Liver (tissue), 9 donors: ENCODE measurements around the gene PAK2. TPM values are rescaled to one million over a fixed set of nuclear protein-coding genes. Genes with fewer than 3 reads are reported as not detected.

Experiments used
- DNase-seq: peaks from one replicate; pipeline ENCODE4 v3.0.0-alpha.2; 2017; ENCODE audit warnings: low spot score
- H3K27ac ChIP-seq, 2 donors: one replicate each; pipeline ENCODE4 v1.7.0; 2013; ENCODE audit warnings: inconsistent platforms in 2 of 2, low read length in 2 of 2, control low read depth in 1 of 2, low read depth in 1 of 2, mild to moderate bottlenecking in 1 of 2
- H3K27me3 ChIP-seq, 4 donors: one replicate each; pipeline versions ENCODE4 v1.6.1 to v1.7.0; 2013; ENCODE audit warnings: low read length in 3 of 4, inconsistent platforms in 1 of 4, mild to moderate bottlenecking in 1 of 4, moderate library complexity in 1 of 4; ENCODE audit not compliant: control insufficient read depth in 4 of 4, insufficient read depth in 4 of 4
- H3K36me3 ChIP-seq, 4 donors: one replicate each; pipeline versions ENCODE4 v1.6.1 to v1.7.0; 2013; ENCODE audit warnings: low read length in 3 of 4, mild to moderate bottlenecking in 3 of 4, low read depth in 1 of 4, moderate library complexity in 1 of 4; ENCODE audit not compliant: control insufficient read depth in 4 of 4, insufficient read depth in 3 of 4
- H3K4me1 ChIP-seq, 4 donors: one replicate each; pipeline versions ENCODE4 v1.6.1 to v1.7.0; 2013; ENCODE audit warnings: low read length in 3 of 4, mild to moderate bottlenecking in 3 of 4, moderate library complexity in 1 of 4; ENCODE audit not compliant: control insufficient read depth in 4 of 4, insufficient read depth in 4 of 4
- H3K4me3 ChIP-seq, 3 donors: one replicate each; pipeline versions ENCODE4 v1.6.1 to v1.7.0; 2013; ENCODE audit warnings: low read length in 3 of 3, control low read depth in 1 of 3, low read depth in 1 of 3, mild to moderate bottlenecking in 1 of 3
- H3K9ac ChIP-seq, 2 donors: one replicate each; pipeline ENCODE4 v1.7.0; 2013; ENCODE audit warnings: low read length in 2 of 2, mild to moderate bottlenecking in 2 of 2, moderate library complexity in 2 of 2, control low read depth in 1 of 2, low read depth in 1 of 2
- H3K9me3 ChIP-seq, 4 donors: one replicate each; pipeline versions ENCODE4 v1.6.1 to v1.7.0; 2013; ENCODE audit warnings: low read length in 3 of 4; ENCODE audit not compliant: control insufficient read depth in 4 of 4
- EGR1 ChIP-seq, 2 donors: IDR thresholded peaks; 2 replicates each; pipeline ENCODE4 v1.6.1; 2016 to 2018; ENCODE audit warnings: antibody characterized with exemption in 2 of 2, low read depth in 2 of 2
- FOXA1 ChIP-seq: IDR thresholded peaks from 2 replicates; pipeline ENCODE4 v1.6.1; 2016; ENCODE audit warnings: antibody characterized with exemption
- FOXA2 ChIP-seq: IDR thresholded peaks from 2 replicates; pipeline ENCODE4 v1.6.1; 2016; ENCODE audit warnings: antibody characterized with exemption
- GABPA ChIP-seq, 2 donors: IDR thresholded peaks in 1 of 2; conservative IDR thresholded peaks in 1 of 2; 2 replicates each; pipeline ENCODE4 v1.6.1; 2016; ENCODE audit warnings: antibody characterized with exemption in 2 of 2, mild to moderate bottlenecking in 1 of 2, moderate library complexity in 1 of 2
- HNF4A ChIP-seq, 2 donors: conservative IDR thresholded peaks; 2 replicates each; pipeline ENCODE4 v1.6.1; 2016; ENCODE audit warnings: antibody characterized with exemption in 2 of 2, mild to moderate bottlenecking in 2 of 2
- HNF4G ChIP-seq: IDR thresholded peaks from 2 replicates; pipeline ENCODE4 v1.6.1; 2016; ENCODE audit warnings: antibody characterized with exemption
- JUND ChIP-seq, 2 donors: IDR thresholded peaks; 2 replicates each; pipeline ENCODE4 v1.6.1; 2016; ENCODE audit warnings: antibody characterized with exemption in 2 of 2
- NR2F2 ChIP-seq: IDR thresholded peaks from 2 replicates; pipeline ENCODE4 v1.6.1; 2016; ENCODE audit warnings: antibody characterized with exemption
- RAD21 ChIP-seq, 2 donors: IDR thresholded peaks; 2 replicates each; pipeline ENCODE4 v1.6.1; 2016; ENCODE audit warnings: antibody characterized with exemption in 2 of 2, mild to moderate bottlenecking in 2 of 2
- RXRA ChIP-seq, 2 donors: IDR thresholded peaks; 2 replicates each; pipeline ENCODE4 v1.6.1; 2017 to 2018; ENCODE audit warnings: antibody characterized with exemption in 2 of 2, mild to moderate bottlenecking in 1 of 2
- SP1 ChIP-seq: IDR thresholded peaks from 2 replicates; pipeline ENCODE4 v1.6.1; 2018; ENCODE audit warnings: antibody characterized with exemption, mild to moderate bottlenecking
- TAF1 ChIP-seq: conservative IDR thresholded peaks from 2 replicates; pipeline ENCODE4 v1.6.1; 2016; ENCODE audit warnings: antibody characterized with exemption, mild to moderate bottlenecking
- YY1 ChIP-seq: IDR thresholded peaks from 2 replicates; pipeline ENCODE4 v1.6.1; 2016; ENCODE audit warnings: antibody characterized with exemption, mild to moderate bottlenecking
- WGBS: extraction: QIAGEN DNeasy Blood & Tissue Kit; methylation state at CpG from one replicate; pipeline ENCODE4 v1.1.7; 2013; 5-methylcytosine and 5-hydroxymethylcytosine counted together
- polyA plus RNA-seq, 2 donors: library from polyadenylated mRNA; stranded (reverse) in 1 of 2; unstranded in 1 of 2; fragments of 200-250 nt in 1 of 2; fragments of >200 nt in 1 of 2; fragmentation: Nextera tagmentation in 1 of 2; extraction: Ambion mirVana in 1 of 2; gene quantifications; one replicate each; pipeline versions ENCODE4 v1.2.1 to v1.2.3, GENCODE V29; 2013 to 2015
- total RNA-seq, 2 donors: library from RNA; depleted of rRNA; stranded (reverse); fragments of >200 nt; gene quantifications; one replicate each; pipeline ENCODE4 v1.2.3, GENCODE V29; 2014
- TF ChIP-seq, protein P1 (sequence below): IDR thresholded peaks from 2 replicates; pipeline ENCODE4 v1.6.1; 2016; ENCODE audit warnings: antibody characterized with exemption
- TF ChIP-seq, protein P2 (sequence below): IDR thresholded peaks from 2 replicates; pipeline ENCODE4 v1.6.1; 2016; ENCODE audit warnings: antibody characterized with exemption, mild to moderate bottlenecking
- TF ChIP-seq, protein P3 (sequence below): IDR thresholded peaks from 2 replicates; pipeline ENCODE4 v1.6.1; 2016; ENCODE audit warnings: antibody characterized with exemption
- TF ChIP-seq, protein P4 (sequence below): fragments of 150-350 bp; IDR thresholded peaks from 2 replicates; pipeline ENCODE4 v1.5.1; 2017; ENCODE audit warnings: improper control_type of control experiment, low read depth, low read length; ENCODE audit not compliant: missing input control
- TF ChIP-seq, protein P5 (sequence below): IDR thresholded peaks from 2 replicates; pipeline ENCODE4 v1.6.1; 2016; ENCODE audit warnings: antibody characterized with exemption
- donor health status: healthy.
- donor health status: healthy.
- donor health status: healthy.
- donor health status: healthy.
- donor health status: healthy.

The PAK2 gene
- 10 to 100 TPM; 30.4 to 44.3 TPM for total RNA-seq
- polyA plus RNA-seq = 10 to 100 TPM; 16.0 to 19.4 TPM

DNA sequence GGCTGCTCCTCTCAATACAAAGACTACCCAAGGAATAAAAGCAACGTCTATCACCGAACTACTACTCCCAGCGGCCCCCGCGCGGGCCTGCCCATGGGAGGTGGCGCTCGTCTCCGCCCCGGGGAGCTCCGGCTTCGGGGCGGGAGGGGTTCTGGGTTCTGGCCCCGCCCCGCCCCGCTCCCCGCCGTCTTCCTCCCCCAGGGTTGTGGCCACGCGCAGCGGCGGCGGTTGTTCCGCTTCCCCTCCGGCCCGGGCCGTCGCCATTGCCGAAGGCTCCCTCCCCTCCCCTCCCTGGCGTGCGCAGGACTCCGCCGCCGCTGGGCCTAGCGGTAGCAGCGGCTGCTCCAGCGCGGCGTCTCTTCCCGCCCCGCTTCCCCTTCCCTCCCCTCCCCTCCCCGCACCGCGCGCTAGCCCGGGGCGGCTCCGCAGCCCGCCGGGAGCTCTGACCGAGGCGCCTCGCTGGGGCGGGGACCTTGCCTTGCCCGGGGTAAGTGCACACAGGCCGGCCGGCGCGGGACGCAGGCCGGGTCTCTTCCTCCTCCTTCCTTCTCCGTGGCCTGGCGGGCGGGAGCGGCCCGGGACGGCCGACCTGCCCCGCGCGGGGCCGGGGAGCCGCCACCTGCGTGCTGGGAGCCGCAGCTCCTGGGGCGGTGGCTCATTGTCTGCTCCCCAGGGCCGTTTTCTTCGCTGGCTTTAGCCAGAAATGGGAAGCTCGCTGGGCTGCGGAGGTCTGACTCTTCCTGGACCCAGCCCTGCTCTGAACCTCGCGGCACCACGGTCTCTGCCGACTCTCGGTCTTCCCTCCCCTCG, at the start of gene PAK2:
TSS of gene PAK2 (plus strand) at position 187 of the 810 bp plus-strand sequence. CDS start 42,790 bp downstream, outside the sequence.
- peaks cover 3 to 11% (median 3%) of the 10 kb centered on the region in 4 donors for H3K4me1 ChIP-seq

More for the DNA sequence above, at the start of gene PAK2:
- DNase-seq = peak; percentile 90
- Histone ChIP-seq H3K27me3 (no peaks in the 10 kb centered on the region), H3K4me3 (peak within 1 kb of the TSS; percentile 59 to 100 (median 84)), H3K36me3 (no peaks in the 10 kb centered on the region), H3K27ac (peak within 1 kb of the TSS; percentile 90 to 94), H3K9ac (peak within 1 kb of the TSS; percentile 72 to 98), H3K9me3 (no peaks in the 10 kb centered on the region)
- TF ChIP-seq SP1 (peak; percentile 43), TAF1 (no peak), JUND (IDR thresholded peaks at IDR 0.05) (no peak), FOXA1 (no peak), NR2F2 (no peak), GABPA (IDR thresholded peaks at IDR 0.05 in 1 of 2, conservative IDR thresholded peaks at IDR 0.05 in 1 of 2) (peak in 1 of 2 donors; percentile 76), HNF4G (no peak), YY1 (peak; percentile 75), RAD21 (IDR thresholded peaks at IDR 0.05) (peak; percentile 34 to 49), EGR1 (IDR thresholded peaks at IDR 0.05; ENCODE audit: low read depth in 2 of 2) (no peak), RXRA (IDR thresholded peaks at IDR 0.05) (no peak), HNF4A (conservative IDR thresholded peaks at IDR 0.05) (no peak), FOXA2 (no peak)
- TF ChIP-seq, protein P1, sequence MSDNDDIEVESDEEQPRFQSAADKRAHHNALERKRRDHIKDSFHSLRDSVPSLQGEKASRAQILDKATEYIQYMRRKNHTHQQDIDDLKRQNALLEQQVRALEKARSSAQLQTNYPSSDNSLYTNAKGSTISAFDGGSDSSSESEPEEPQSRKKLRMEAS = no peak
- TF ChIP-seq, protein P2, sequence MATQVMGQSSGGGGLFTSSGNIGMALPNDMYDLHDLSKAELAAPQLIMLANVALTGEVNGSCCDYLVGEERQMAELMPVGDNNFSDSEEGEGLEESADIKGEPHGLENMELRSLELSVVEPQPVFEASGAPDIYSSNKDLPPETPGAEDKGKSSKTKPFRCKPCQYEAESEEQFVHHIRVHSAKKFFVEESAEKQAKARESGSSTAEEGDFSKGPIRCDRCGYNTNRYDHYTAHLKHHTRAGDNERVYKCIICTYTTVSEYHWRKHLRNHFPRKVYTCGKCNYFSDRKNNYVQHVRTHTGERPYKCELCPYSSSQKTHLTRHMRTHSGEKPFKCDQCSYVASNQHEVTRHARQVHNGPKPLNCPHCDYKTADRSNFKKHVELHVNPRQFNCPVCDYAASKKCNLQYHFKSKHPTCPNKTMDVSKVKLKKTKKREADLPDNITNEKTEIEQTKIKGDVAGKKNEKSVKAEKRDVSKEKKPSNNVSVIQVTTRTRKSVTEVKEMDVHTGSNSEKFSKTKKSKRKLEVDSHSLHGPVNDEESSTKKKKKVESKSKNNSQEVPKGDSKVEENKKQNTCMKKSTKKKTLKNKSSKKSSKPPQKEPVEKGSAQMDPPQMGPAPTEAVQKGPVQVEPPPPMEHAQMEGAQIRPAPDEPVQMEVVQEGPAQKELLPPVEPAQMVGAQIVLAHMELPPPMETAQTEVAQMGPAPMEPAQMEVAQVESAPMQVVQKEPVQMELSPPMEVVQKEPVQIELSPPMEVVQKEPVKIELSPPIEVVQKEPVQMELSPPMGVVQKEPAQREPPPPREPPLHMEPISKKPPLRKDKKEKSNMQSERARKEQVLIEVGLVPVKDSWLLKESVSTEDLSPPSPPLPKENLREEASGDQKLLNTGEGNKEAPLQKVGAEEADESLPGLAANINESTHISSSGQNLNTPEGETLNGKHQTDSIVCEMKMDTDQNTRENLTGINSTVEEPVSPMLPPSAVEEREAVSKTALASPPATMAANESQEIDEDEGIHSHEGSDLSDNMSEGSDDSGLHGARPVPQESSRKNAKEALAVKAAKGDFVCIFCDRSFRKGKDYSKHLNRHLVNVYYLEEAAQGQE = peak; percentile 35
- TF ChIP-seq, protein P3, sequence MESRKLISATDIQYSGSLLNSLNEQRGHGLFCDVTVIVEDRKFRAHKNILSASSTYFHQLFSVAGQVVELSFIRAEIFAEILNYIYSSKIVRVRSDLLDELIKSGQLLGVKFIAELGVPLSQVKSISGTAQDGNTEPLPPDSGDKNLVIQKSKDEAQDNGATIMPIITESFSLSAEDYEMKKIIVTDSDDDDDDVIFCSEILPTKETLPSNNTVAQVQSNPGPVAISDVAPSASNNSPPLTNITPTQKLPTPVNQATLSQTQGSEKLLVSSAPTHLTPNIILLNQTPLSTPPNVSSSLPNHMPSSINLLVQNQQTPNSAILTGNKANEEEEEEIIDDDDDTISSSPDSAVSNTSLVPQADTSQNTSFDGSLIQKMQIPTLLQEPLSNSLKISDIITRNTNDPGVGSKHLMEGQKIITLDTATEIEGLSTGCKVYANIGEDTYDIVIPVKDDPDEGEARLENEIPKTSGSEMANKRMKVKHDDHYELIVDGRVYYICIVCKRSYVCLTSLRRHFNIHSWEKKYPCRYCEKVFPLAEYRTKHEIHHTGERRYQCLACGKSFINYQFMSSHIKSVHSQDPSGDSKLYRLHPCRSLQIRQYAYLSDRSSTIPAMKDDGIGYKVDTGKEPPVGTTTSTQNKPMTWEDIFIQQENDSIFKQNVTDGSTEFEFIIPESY = no peak
- TF ChIP-seq, protein P4, sequence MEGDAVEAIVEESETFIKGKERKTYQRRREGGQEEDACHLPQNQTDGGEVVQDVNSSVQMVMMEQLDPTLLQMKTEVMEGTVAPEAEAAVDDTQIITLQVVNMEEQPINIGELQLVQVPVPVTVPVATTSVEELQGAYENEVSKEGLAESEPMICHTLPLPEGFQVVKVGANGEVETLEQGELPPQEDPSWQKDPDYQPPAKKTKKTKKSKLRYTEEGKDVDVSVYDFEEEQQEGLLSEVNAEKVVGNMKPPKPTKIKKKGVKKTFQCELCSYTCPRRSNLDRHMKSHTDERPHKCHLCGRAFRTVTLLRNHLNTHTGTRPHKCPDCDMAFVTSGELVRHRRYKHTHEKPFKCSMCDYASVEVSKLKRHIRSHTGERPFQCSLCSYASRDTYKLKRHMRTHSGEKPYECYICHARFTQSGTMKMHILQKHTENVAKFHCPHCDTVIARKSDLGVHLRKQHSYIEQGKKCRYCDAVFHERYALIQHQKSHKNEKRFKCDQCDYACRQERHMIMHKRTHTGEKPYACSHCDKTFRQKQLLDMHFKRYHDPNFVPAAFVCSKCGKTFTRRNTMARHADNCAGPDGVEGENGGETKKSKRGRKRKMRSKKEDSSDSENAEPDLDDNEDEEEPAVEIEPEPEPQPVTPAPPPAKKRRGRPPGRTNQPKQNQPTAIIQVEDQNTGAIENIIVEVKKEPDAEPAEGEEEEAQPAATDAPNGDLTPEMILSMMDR = no peak
- TF ChIP-seq, protein P5, sequence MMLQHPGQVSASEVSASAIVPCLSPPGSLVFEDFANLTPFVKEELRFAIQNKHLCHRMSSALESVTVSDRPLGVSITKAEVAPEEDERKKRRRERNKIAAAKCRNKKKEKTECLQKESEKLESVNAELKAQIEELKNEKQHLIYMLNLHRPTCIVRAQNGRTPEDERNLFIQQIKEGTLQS = no peak
- under 1% methylated on average over 86 of the region's 86 CpGs for WGBS
